Renal cortex interstitium (tissue), 15 donors: ENCODE data around the gene TMEM106C. TPM values are rescaled to one million over a fixed set of nuclear protein-coding genes. Genes with fewer than 3 reads are reported as not detected.

Experiments
- DNase-seq, 11 donors: peaks; one replicate each; pipeline ENCODE4 v3.0.0-alpha.2; 2013; ENCODE audit warnings: low read depth in 9 of 11, low spot score in 4 of 11; ENCODE audit errors: extremely low read depth in 1 of 11
- long read RNA-seq, 16 experiments: transcript quantifications; one replicate each; lab custom pipeline, GENCODE V29; 2026
- polyA plus RNA-seq, 3 donors: library from polyadenylated mRNA; unstranded; fragments of 120-200 nt; gene quantifications; one replicate each; pipeline ENCODE4 v1.2.1, GENCODE V29; 2013; ENCODE audit not compliant: insufficient read length in 3 of 3

Gene TMEM106C, protein sequence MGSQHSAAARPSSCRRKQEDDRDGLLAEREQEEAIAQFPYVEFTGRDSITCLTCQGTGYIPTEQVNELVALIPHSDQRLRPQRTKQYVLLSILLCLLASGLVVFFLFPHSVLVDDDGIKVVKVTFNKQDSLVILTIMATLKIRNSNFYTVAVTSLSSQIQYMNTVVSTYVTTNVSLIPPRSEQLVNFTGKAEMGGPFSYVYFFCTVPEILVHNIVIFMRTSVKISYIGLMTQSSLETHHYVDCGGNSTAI
- 100 to 1,000 TPM; 122 to 132 (median 128) TPM for polyA plus RNA-seq
- long read RNA-seq, donor 1, transcript TMEM106C-220 (8 exons, 810 nt), result major isoform, 9 of 25 reads
- long read RNA-seq, donor 1, partial matches to known transcripts, result 5 of 25 reads
- long read RNA-seq, donor 1, other reads (novel, unspliced or antisense), result 0 of 25 reads
- long read RNA-seq, donor 2, transcript TMEM106C-220 (8 exons, 810 nt), result major isoform, 12 of 23 reads
- long read RNA-seq, donor 2, transcript TMEM106C-201 (8 exons, 1,394 nt), result minor isoform, 6 of 23 reads
- long read RNA-seq, donor 2, partial matches to known transcripts, result 0 of 23 reads
- long read RNA-seq, donor 2, other reads (novel, unspliced or antisense), result 0 of 23 reads
- long read RNA-seq, donor 3, transcript TMEM106C-201 (8 exons, 1,394 nt), result minor isoform, 17 of 66 reads
- long read RNA-seq, donor 3, transcript TMEM106C-220 (8 exons, 810 nt), result major isoform, 22 of 66 reads
- long read RNA-seq, donor 3, transcript TMEM106C-202 (8 exons, 1,515 nt), result minor isoform, 7 of 66 reads
- long read RNA-seq, donor 3, partial matches to known transcripts, result 10 of 66 reads
- long read RNA-seq, donor 3, other reads (novel, unspliced or antisense), result 0 of 66 reads
- long read RNA-seq, donor 4, transcript TMEM106C-220 (8 exons, 810 nt), result major isoform, 8 of 24 reads
- long read RNA-seq, donor 4, partial matches to known transcripts, result 7 of 24 reads
- long read RNA-seq, donor 4, other reads (novel, unspliced or antisense), result 0 of 24 reads
- long read RNA-seq, donor 5, result 0 reads
- long read RNA-seq, donor 6, transcript TMEM106C-201 (8 exons, 1,394 nt), result minor isoform, 11 of 43 reads
- long read RNA-seq, donor 6, transcript TMEM106C-220 (8 exons, 810 nt), result major isoform, 15 of 43 reads
- long read RNA-seq, donor 6, partial matches to known transcripts, result 10 of 43 reads
- long read RNA-seq, donor 6, other reads (novel, unspliced or antisense), result 0 of 43 reads
- long read RNA-seq, donor 7, transcript TMEM106C-201 (8 exons, 1,394 nt), result major isoform, 15 of 45 reads
- long read RNA-seq, donor 7, transcript TMEM106C-220 (8 exons, 810 nt), result minor isoform, 14 of 45 reads
- long read RNA-seq, donor 7, partial matches to known transcripts, result 7 of 45 reads
- long read RNA-seq, donor 7, other reads (novel, unspliced or antisense), result 0 of 45 reads
- long read RNA-seq, donor 8, transcript TMEM106C-220 (8 exons, 810 nt), result major isoform, 32 of 72 reads
- long read RNA-seq, donor 8, transcript TMEM106C-201 (8 exons, 1,394 nt), result minor isoform, 21 of 72 reads
- long read RNA-seq, donor 8, partial matches to known transcripts, result 6 of 72 reads
- long read RNA-seq, donor 8, other reads (novel, unspliced or antisense), result 0 of 72 reads
- long read RNA-seq, donor 9, transcript TMEM106C-220 (8 exons, 810 nt), result minor isoform, 11 of 29 reads
- long read RNA-seq, donor 9, transcript TMEM106C-201 (8 exons, 1,394 nt), result major isoform, 12 of 29 reads
- long read RNA-seq, donor 9, partial matches to known transcripts, result 0 of 29 reads
- long read RNA-seq, donor 9, other reads (novel, unspliced or antisense), result 0 of 29 reads
- long read RNA-seq, donor 10, transcript TMEM106C-201 (8 exons, 1,394 nt), result minor isoform, 10 of 75 reads
- long read RNA-seq, donor 10, transcript TMEM106C-220 (8 exons, 810 nt), result major isoform, 12 of 75 reads
- long read RNA-seq, donor 10, partial matches to known transcripts, result 46 of 75 reads
- long read RNA-seq, donor 10, other reads (novel, unspliced or antisense), result 0 of 75 reads
- long read RNA-seq, donor 11, transcript TMEM106C-201 (8 exons, 1,394 nt), result minor isoform, 6 of 22 reads
- long read RNA-seq, donor 11, transcript TMEM106C-220 (8 exons, 810 nt), result major isoform, 14 of 22 reads
- long read RNA-seq, donor 11, partial matches to known transcripts, result 0 of 22 reads
- long read RNA-seq, donor 11, other reads (novel, unspliced or antisense), result 0 of 22 reads
- long read RNA-seq, donor 12, transcript TMEM106C-220 (8 exons, 810 nt), result major isoform, 5 of 13 reads
- long read RNA-seq, donor 12, partial matches to known transcripts, result 0 of 13 reads
- long read RNA-seq, donor 12, other reads (novel, unspliced or antisense), result 0 of 13 reads
- long read RNA-seq, donor 13, result 0 reads
- long read RNA-seq, donor 14, transcript TMEM106C-201 (8 exons, 1,394 nt), result minor isoform, 6 of 33 reads
- long read RNA-seq, donor 14, transcript TMEM106C-220 (8 exons, 810 nt), result major isoform, 14 of 33 reads
- long read RNA-seq, donor 14, partial matches to known transcripts, result 6 of 33 reads
- long read RNA-seq, donor 14, other reads (novel, unspliced or antisense), result 0 of 33 reads
- long read RNA-seq, donor 15, transcript TMEM106C-201 (8 exons, 1,394 nt), result major isoform, 7 of 13 reads
- long read RNA-seq, donor 15, partial matches to known transcripts, result 0 of 13 reads
- long read RNA-seq, donor 15, other reads (novel, unspliced or antisense), result 0 of 13 reads
- long read RNA-seq, donor 16, transcript TMEM106C-218 (2 exons, 590 nt), result minor isoform, 8 of 98 reads
- long read RNA-seq, donor 16, transcript TMEM106C-220 (8 exons, 810 nt), result major isoform, 44 of 98 reads
- long read RNA-seq, donor 16, transcript TMEM106C-201 (8 exons, 1,394 nt), result minor isoform, 24 of 98 reads
- long read RNA-seq, donor 16, partial matches to known transcripts, result 10 of 98 reads
- long read RNA-seq, donor 16, other reads (novel, unspliced or antisense), result 0 of 98 reads

DNA sequence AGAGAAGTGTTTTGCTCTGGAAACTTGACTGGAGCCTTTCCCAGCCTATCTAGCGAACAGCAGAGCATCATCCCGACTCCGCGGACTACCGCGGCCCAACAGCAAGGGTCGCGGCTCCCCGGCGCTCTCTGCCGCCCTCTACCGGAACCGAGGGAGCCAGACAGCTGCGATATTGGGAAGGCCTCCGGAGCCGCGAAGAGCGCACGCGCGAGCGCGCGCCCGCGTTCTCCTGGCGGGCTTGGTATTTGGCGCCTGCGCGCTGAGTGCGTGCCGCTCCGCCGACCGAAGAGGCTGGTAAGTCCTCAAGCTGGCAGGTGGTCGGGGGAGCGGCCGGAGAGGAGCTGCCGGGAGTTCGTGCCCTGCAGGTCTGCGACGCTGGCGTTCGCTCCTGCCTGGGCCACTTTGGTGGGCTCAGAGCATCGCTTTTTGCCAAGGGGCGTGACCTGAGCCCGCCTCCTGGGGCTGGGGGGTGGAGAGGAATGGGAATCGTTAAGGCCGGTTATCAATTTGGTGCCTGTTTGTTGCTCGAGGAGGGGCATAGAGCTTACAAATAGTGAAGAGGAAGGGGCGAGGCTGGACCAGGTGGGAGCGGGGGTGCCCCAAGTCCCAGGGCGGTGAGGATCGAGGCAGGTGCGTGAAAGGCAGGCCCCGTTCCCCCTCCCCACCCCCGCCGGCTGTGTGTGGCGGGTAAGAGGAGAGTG, at the start of gene TMEM106C:
TSS of gene TMEM106C (plus strand) at position 257 of the 701 bp plus-strand sequence. CDS start 641 bp downstream, outside the sequence.
- peak; percentile 88 to 96 (median 93) for DNase-seq

DNA sequence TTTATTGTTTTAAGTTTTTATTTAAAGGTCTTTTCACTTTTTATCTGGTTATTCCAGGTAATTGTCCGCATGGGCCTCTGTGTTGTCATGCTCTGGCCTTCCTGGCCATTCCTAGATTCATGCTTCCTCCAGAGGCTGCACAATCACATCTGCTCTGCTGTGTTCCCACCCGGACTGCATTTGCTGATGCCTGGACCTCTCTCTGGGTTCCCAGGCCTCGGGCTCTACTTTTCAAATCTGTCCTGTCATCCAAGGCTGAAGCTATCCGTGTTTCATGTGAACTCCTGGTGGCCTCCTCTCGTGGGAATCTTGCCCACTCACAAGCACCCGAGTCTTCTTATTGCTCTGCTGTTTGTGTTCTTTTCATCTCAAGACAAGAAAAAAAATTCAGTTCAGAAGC, 42.5 kb upstream of the TMEM106C start:
- DNase-seq, result no peak

DNA sequence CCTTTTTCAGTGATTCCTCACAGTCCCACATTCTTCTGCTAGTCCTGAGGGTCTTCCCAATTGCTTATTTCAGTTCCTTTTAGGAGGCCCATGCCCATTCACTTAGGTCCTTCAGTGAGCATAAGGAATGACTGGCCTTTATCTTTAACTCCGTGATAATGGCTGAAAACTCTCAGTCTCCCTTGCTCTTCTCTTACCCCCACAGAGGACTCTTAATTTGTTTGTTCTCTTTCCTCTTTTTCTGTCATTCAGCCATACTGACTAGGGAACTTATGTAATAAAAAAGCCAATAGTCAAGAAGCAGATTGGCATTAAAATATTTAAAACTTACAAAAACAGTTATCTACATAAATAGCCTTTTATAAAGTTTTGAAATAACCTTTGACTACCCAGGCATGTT, 41.5 kb upstream of the TMEM106C start:
- no peak for DNase-seq

GRCh38 chr12:47927346-47927745, 36.0 kb upstream of the TMEM106C start:
- no peak for DNase-seq

DNA sequence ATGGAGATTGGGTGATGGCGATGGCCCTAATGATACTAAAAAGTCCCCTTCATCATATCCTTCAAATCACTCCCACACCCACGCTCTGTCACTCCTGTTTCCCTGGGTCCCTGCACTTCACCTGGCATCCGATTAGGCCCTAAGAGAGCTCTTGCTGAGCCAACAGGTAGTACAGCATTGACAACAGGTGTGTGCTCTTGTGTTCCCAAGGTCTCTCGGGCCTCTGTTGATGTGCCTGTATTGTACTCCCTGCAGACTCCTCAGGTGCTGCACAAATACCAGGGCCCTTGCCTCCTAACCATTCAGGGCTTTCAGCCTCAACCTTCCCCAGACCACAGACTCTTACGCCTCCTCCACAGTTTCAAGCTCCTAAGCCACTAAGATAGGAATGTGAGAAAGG, 32.8 kb upstream of the TMEM106C start:
- no peak for DNase-seq

DNA sequence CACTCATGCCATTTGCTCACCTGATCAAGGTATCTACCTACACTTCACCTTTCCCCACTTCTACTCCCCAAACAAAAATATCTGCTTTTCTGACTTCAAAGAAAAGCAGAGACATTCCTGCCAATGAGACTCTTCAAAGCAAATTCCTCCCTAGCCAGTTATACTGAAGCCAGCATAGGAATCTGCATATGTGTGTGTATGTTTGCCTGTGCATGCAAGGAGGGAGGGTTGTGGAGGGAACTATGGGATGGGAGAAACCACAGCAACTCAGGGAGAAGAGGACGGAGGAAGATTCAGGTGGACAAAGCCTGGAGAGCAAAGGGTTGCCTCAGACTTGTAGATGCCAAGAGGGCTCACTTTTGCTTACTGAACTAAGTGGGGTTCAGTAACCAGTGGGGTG, 32.2 kb upstream of the TMEM106C start:
- DNase-seq, result no peak

DNA sequence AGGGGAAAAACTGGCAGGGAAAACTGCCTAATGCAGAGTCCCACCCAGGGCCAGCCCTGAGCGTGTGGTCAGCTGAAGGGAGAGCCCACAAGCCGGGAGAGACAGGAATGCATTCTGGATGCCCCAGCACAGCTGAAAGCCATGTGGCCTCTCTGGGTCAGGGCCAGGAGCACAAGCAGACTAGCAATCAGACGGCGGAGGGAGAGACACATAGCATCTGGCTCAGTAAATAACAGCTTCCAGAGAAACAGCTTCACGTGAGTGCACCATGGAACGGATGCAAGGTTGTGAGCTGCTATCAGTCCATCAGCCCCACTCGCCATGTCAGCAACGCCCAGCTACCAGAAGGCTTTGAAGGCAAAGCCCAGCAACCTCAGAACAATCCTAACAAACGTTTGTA, 28.2 kb upstream of the TMEM106C start:
- DNase-seq, result peak in 1 of 11 donors; percentile 22

GRCh38 chr12:47938093-47938492, 25.3 kb upstream of the TMEM106C start:
- DNase-seq, result no peak

DNA sequence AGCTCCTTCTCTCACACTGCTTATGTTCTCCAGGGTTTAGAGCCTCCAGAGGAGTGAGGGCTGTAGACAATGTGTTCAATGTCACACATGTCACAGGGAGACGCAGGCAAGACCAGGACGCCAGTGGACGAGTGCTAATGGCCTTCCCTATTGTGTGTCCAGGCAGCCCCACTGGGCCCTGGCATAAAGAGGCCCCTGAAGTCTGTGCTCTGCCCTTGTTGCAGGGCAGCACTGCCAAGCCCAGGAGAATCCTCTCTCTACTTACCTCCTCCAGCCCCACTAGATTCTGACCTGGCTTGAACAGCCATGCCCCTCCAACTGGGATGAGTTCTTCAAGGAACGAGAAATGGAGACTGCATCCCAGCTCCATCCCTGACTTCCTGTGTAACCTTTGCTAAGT, 24.8 kb upstream of the TMEM106C start:
- no peak for DNase-seq

DNA sequence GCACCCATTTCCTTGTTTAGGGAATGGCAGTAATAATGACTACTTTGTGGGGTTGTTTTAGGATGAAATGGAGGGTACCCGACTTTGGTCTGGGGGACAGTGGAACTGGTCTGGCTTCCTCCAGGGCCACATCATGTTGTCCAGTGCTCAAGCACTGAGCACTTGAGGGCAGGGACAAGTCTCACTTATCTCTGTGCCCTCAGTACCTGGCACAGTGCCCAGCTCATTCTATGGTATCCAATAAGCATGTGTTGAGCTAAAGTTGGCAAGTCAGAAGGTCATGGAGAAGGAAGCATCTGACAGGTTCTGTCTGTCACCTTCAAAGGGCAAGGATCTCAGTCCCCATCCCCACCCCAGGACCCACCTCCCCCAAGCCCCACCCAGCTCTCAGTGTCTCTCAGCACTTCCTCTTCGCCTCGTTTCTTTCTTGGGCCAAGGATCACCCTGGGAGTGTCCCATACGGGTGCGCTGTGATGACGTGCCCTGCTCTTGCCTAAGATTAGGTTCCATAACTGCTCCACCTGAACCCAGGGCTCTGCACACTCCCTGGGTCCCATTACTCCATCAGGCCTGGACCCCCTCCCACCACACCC, 24.3 kb upstream of the TMEM106C start:
- no peak for DNase-seq

- DNase-seq, result no peak
These were observed 22.5 kb upstream of the TMEM106C start for GRCh38 chr12:47940773-47941474.

GRCh38 chr12:47941475-47941780, 22.0 kb upstream of the TMEM106C start:
- no peak for DNase-seq

DNA sequence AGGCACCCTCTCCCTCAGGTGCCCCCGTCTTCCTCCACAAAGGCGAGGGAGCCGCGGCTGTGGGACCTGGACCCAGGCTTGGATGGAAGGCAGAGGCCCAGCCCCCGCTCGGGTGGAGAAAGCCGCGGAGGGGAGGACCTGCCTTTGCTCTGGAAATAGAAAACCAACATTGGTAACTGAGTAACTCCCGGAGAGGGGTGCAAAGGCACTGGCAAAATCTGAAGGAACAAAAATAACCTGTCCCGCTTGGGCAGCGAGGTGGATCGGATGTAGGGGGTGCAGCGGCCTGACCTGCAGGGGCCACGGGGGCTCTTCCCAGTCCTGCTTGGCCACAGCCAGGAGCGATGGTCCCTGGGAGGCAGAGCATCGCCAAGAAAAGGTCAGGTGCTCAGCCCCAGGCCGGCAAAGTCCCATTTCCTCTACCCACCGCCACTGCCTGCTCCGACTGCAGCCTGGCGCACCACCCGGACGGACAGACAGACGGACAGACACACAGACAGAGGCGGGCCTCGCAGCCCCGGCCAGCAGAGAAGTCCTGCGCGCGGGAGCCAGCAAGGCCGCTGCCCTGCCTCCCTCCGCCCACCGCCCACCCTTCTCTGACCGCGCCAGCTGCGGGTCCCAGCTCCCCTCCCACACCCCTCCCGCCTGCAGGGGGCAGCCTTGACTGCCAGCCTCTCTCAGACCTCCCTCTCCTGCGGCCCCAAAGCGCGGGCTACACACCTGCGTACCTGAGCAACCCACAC, 21.4 kb upstream of the TMEM106C start:
- DNase-seq, result peak in 5 of 11 donors; percentile 44 to 63 (median 54)
